ENCODE data around the gene TMEM259. TPM values are rescaled to one million over a fixed set of nuclear protein-coding genes. Genes with fewer than 3 reads are reported as not detected.

TMEM259 gene
- total and polyA plus RNA-seq, 9 of the 15 experiments (the other 6 are each of a cell fraction or from before 2014, with no cell fraction given): 0.52 to 231 (median 63.6) TPM

DNA sequence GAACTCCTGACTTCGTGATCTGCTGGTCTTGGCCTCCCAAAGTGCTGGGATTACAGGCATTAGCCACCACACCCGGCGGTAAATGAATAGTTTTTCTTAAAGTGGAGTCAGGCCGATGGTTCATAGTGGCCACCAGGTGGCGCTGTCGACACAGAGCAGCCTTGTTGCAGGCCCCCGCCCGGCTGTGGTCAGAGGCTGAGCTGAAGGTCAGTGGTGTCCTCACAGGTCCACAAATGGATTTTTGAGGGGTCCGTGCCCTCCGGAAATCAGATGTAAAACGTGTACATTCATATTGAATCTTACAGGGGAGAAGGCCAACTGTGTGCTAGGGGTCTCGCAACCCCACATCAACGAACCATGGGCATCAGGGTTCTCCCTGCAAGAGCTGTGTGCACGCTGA, 50.2 kb downstream of the TMEM259 start (continued):
- TF ChIP-seq ZNF592 (IDR thresholded peaks at IDR 0.05): no peak
- no peak for TF ChIP-seq PRPF4 (IDR thresholded peaks at IDR 0.05; ENCODE audit: insufficient read depth, low read depth, low read length, poor library complexity, severe bottlenecking)
- no peak for TF ChIP-seq CSDE1 (IDR thresholded peaks at IDR 0.05)
- TF ChIP-seq SMARCA5 (IDR thresholded peaks at IDR 0.05): peak; percentile 53; the same call in 1 of the 2 replicates
- TF ChIP-seq SMAD1 (IDR thresholded peaks at IDR 0.05; ENCODE audit: low read depth, low read length, partially characterized antibody): no peak
- TF ChIP-seq ZNF699 (CRISPR knock-in tag; IDR thresholded peaks at IDR 0.05; ENCODE audit: insufficient replicate concordance): no peak
- TF ChIP-seq PYGO2 (tag; IDR thresholded peaks at IDR 0.05): no peak
- no peak for TF ChIP-seq TCF7 (IDR thresholded peaks at IDR 0.05; ENCODE audit: borderline replicate concordance)
- TF ChIP-seq, protein P1, sequence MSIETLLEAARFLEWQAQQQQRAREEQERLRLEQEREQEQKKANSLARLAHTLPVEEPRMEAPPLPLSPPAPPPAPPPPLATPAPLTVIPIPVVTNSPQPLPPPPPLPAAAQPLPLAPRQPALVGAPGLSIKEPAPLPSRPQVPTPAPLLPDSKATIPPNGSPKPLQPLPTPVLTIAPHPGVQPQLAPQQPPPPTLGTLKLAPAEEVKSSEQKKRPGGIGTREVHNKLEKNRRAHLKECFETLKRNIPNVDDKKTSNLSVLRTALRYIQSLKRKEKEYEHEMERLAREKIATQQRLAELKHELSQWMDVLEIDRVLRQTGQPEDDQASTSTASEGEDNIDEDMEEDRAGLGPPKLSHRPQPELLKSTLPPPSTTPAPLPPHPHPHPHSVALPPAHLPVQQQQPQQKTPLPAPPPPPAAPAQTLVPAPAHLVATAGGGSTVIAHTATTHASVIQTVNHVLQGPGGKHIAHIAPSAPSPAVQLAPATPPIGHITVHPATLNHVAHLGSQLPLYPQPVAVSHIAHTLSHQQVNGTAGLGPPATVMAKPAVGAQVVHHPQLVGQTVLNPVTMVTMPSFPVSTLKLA (conservative IDR thresholded peaks at IDR 0.05): no peak
- TF ChIP-seq, protein P2, sequence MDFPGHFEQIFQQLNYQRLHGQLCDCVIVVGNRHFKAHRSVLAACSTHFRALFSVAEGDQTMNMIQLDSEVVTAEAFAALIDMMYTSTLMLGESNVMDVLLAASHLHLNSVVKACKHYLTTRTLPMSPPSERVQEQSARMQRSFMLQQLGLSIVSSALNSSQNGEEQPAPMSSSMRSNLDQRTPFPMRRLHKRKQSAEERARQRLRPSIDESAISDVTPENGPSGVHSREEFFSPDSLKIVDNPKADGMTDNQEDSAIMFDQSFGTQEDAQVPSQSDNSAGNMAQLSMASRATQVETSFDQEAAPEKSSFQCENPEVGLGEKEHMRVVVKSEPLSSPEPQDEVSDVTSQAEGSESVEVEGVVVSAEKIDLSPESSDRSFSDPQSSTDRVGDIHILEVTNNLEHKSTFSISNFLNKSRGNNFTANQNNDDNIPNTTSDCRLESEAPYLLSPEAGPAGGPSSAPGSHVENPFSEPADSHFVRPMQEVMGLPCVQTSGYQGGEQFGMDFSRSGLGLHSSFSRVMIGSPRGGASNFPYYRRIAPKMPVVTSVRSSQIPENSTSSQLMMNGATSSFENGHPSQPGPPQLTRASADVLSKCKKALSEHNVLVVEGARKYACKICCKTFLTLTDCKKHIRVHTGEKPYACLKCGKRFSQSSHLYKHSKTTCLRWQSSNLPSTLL (IDR thresholded peaks at IDR 0.05): no peak
- TF ChIP-seq NR4A1 (CRISPR knock-in tag; IDR thresholded peaks at IDR 0.05): no peak
- TF ChIP-seq NR4A1 (tag; IDR thresholded peaks at IDR 0.05): no peak
- TF ChIP-seq EZH2 (IDR thresholded peaks at IDR 0.05; ENCODE audit: borderline replicate concordance, low read depth, low read length): no peak
- TF ChIP-seq HMGXB4 (CRISPR knock-in tag; IDR thresholded peaks at IDR 0.05): 0 out of 2 replicates have a peak, but pooled peaks have one; percentile 36
- TF ChIP-seq ZNF79 (CRISPR knock-in tag; IDR thresholded peaks at IDR 0.05; ENCODE audit: low read depth): no peak
- no peak for TF ChIP-seq ZNF75A (CRISPR knock-in tag; IDR thresholded peaks at IDR 0.05)
- TF ChIP-seq ELF2 (CRISPR knock-in tag; IDR thresholded peaks at IDR 0.05): no peak
- TF ChIP-seq ZNF512 (tag; IDR thresholded peaks at IDR 0.05): no peak
